Stomach (tissue), 19 donors: ENCODE measurements around the gene EFCAB11. TPM values are rescaled to one million over a fixed set of nuclear protein-coding genes. Genes with fewer than 3 reads are reported as not detected.
A peak's percentile ranks its signal among the peaks of the same experiment; 100 is the strongest.

ENCODE experiments used
- DNase-seq, 2 donors: peaks; one replicate each; pipeline versions ENCODE4 v3.0.0 to v3.0.0-alpha.2; 2013 to 2019
- H3K27ac ChIP-seq, 5 donors: fragments of 200-600 bp in 4 of 5; sonication (generic) in 4 of 5; one replicate each; pipeline ENCODE4 v1.5.1; 2013 to 2019; ENCODE audit warnings: mild to moderate bottlenecking in 1 of 5, moderate library complexity in 1 of 5
- H3K27me3 ChIP-seq, 3 donors: fragments of 200-600 bp; sonication (generic); one replicate each; pipeline ENCODE4 v1.5.1; 2017 to 2019; ENCODE audit warnings: mixed run types in 1 of 3
- H3K36me3 ChIP-seq, 4 donors: fragments of 200-600 bp; sonication (generic); 1 replicate in 3 of 4; 2 replicates in 1 of 4; pipeline ENCODE4 v1.5.1; 2016 to 2019
- H3K4me1 ChIP-seq, 4 donors: fragments of 200-600 bp; sonication (generic); one replicate each; pipeline ENCODE4 v1.5.1; 2016 to 2019
- H3K4me3 ChIP-seq, 4 donors: fragments of 200-600 bp; sonication (generic) in 3 of 4; one replicate each; pipeline ENCODE4 v1.5.1; 2016 to 2019; ENCODE audit warnings: mild to moderate bottlenecking in 1 of 4
- H3K9me3 ChIP-seq, 4 donors: fragments of 200-600 bp; sonication (generic); one replicate each; pipeline ENCODE4 v1.5.1; 2016 to 2019
- CTCF ChIP-seq, 7 experiments: fragments of 450-650 bp in 4 of 7; fragments of 200-600 bp in 3 of 7; sonication (generic) in 3 of 7; IDR thresholded peaks; one replicate each; pipeline ENCODE4 v1.5.1; 2016 to 2019; ENCODE audit warnings: antibody characterized with exemption in 7 of 7, control low read depth in 2 of 7, mild to moderate bottlenecking in 1 of 7
- EP300 ChIP-seq: sonication (generic); formaldehyde crosslinking; IDR thresholded peaks from one replicate; pipeline ENCODE4 v1.6.1; 2017; ENCODE audit warnings: antibody characterized with exemption
- POLR2A ChIP-seq, 4 donors: fragments of 450-650 bp; IDR thresholded peaks; one replicate each; pipeline ENCODE4 v1.6.1; 2016; ENCODE audit warnings: antibody characterized with exemption in 4 of 4, control low read depth in 2 of 4, mild to moderate bottlenecking in 1 of 4, moderate library complexity in 1 of 4
- POLR2AphosphoS5 ChIP-seq, 3 donors: sonication (generic); formaldehyde crosslinking; IDR thresholded peaks; one replicate each; pipeline ENCODE4 v1.6.1; 2016; ENCODE audit warnings: antibody characterized with exemption in 3 of 3
- WGBS, 5 donors: extraction: QIAGEN DNeasy Blood & Tissue Kit in 3 of 5; methylation state at CpG; one replicate each; pipeline versions ENCODE4 v1.1.5 to v1.1.7; 2013 to 2018; 5-methylcytosine and 5-hydroxymethylcytosine counted together
- intact Hi-C: fragments of 100-400 bp; cut with DNase I; formaldehyde crosslinking; loops from one replicate; pipeline ENCODE4 v1.15.1; 2023; ENCODE audit warnings: low total_unique reads
- long read RNA-seq, 10 donors: transcript quantifications; one replicate each; lab custom pipeline, GENCODE V29; 2026
- polyA plus RNA-seq, 3 donors: library from polyadenylated mRNA; stranded (reverse); fragments of 200-250 nt; gene quantifications; one replicate each; pipeline ENCODE4 v1.2.3, GENCODE V29; 2013
- total RNA-seq, 5 donors: library from RNA; depleted of rRNA; stranded (reverse); fragments of >200 nt; gene quantifications; one replicate each; pipeline versions ENCODE4 v1.1.0 to v1.2.3, GENCODE V29; 2014 to 2016
- donor health status: healthy with polysubstance abuse.
- donor health status: Bipolar disorder and iron deficiency.
- donor health status: healthy.

EFCAB11 gene, protein sequence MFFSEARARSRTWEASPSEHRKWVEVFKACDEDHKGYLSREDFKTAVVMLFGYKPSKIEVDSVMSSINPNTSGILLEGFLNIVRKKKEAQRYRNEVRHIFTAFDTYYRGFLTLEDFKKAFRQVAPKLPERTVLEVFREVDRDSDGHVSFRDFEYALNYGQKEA
- total RNA-seq (10 to 100 TPM in 3 of 5 donors, 1 to 10 TPM in 2; 9.6 to 20.4 (median 10.3) TPM), polyA plus RNA-seq (10 to 100 TPM in 1 of 3 donors, 1 to 10 TPM in 2; 4.5 to 10.5 (median 4.6) TPM)
- long read RNA-seq, donor 1, transcript EFCAB11-201 (6 exons, 3,095 nt), result major isoform, 6 of 6 reads
- long read RNA-seq, donor 1, partial matches to known transcripts, result 0 of 6 reads
- long read RNA-seq, donor 1, other reads (novel, unspliced or antisense), result 0 of 6 reads
- long read RNA-seq, donor 2, partial matches to known transcripts, result 0 of 3 reads
- long read RNA-seq, donor 2, other reads (novel, unspliced or antisense), result 0 of 3 reads
- long read RNA-seq, donor 3, partial matches to known transcripts, result 0 of 1 reads
- long read RNA-seq, donor 3, other reads (novel, unspliced or antisense), result 0 of 1 reads
- long read RNA-seq, donor 4, result 0 reads
- long read RNA-seq, donor 5, transcript EFCAB11-201 (6 exons, 3,095 nt), result major isoform, 5 of 5 reads
- long read RNA-seq, donor 5, partial matches to known transcripts, result 0 of 5 reads
- long read RNA-seq, donor 5, other reads (novel, unspliced or antisense), result 0 of 5 reads
- long read RNA-seq, donor 6, transcript EFCAB11-201 (6 exons, 3,095 nt), result major isoform, 9 of 15 reads
- long read RNA-seq, donor 6, partial matches to known transcripts, result 6 of 15 reads
- long read RNA-seq, donor 6, other reads (novel, unspliced or antisense), result 0 of 15 reads
- long read RNA-seq, donor 7, partial matches to known transcripts, result 0 of 5 reads
- long read RNA-seq, donor 7, other reads (novel, unspliced or antisense), result 0 of 5 reads
- long read RNA-seq, donor 8, partial matches to known transcripts, result 0 of 3 reads
- long read RNA-seq, donor 8, other reads (novel, unspliced or antisense), result 0 of 3 reads
- long read RNA-seq, donor 9, partial matches to known transcripts, result 0 of 4 reads
- long read RNA-seq, donor 9, other reads (novel, unspliced or antisense), result 0 of 4 reads
- long read RNA-seq, donor 10, partial matches to known transcripts, result 0 of 2 reads
- long read RNA-seq, donor 10, other reads (novel, unspliced or antisense), result 0 of 2 reads

DNA sequence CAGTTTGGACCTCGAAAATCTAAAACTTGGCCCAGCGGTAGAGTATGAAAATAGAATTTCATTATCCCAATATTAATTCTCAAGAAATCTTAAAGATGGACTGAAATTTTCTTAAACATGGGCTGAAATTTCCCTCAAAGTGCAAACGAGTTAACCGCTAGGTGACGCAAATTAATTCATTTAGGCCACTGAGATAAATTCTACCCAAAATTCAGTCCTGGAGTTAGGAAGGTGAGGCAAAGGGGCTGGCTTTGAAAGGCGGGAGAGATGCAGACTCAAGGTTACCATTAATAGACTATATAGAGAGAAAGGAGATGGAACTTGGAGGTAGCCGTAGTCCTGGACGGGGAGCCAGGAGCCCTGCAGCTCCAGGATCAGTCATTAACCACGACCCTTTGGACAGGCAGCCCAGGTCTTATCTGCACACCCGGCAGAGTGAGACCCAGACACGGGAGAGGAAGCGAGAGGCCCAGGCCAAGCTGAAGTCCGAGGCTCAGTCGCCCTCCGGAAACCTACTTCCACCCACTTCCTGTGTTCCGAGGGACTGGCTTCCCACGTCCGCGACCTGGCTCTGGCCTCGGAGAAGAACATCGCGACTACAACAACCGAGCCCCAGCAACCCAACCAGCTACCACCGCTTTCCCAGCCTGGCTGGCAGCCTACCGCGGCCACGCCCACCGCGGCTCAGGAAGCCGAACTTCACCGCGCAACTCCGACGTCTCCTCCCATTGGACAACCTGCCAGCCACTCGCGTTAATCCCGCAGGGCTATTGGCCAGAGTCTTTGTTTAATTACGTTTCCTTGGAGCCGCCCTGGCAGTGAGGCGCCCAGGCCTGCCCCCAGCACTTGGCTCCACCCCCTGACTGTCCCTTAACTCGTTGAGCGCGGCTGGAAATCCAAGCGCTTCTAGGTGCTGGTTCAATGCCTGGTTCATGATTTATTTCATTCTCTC lies at the start of gene EFCAB11:
Gene EFCAB11 (minus strand): TSS at position 661 of the 952 bp plus-strand sequence. CDS start 70 bp downstream, at position 591.
- peak; percentile 98 to 100 for DNase-seq
- peak within 1 kb of the TSS; percentile 85 to 96 (median 92) for H3K4me3 ChIP-seq
- H3K4me1 ChIP-seq, result peaks cover 8 to 39% (median 28%) of the 10 kb centered on the region in 4 donors
- H3K36me3 ChIP-seq, result peaks cover 0 to 22% (median 14%) of the 10 kb centered on the region in 4 donors
- 2 to 3% (median 2%) methylated on average over 43 to 44 of the region's 44 CpGs for WGBS, 5 donors
- no peaks in the 10 kb centered on the region for H3K9me3 ChIP-seq
- intact Hi-C loops, result no loop called here
- TF ChIP-seq CTCF (IDR thresholded peaks at IDR 0.05), result peak in 1 of 7 experiments; percentile 4
- no peak for TF ChIP-seq POLR2A (IDR thresholded peaks at IDR 0.05)
- no peak for TF ChIP-seq EP300
- TF ChIP-seq POLR2AphosphoS5 (IDR thresholded peaks at IDR 0.05), result peak; percentile 56 to 73 (median 63)
- peak within 1 kb of the TSS; percentile 80 to 98 (median 96) for H3K27ac ChIP-seq
- no peaks in the 10 kb centered on the region for H3K27me3 ChIP-seq

GRCh38 chr14:90003526-90004307 lies 49.2 kb upstream of the EFCAB11 start:
- Histone ChIP-seq H3K27me3 (no peaks in the 10 kb centered on the region), H3K27ac (no peak overlapping the region), H3K36me3 (peaks cover 7 to 62% (median 46%) of the 10 kb centered on the region in 4 donors), H3K9me3 (no peaks in the 10 kb centered on the region), H3K4me3 (no peak overlapping the region), H3K4me1 (no peaks in the 10 kb centered on the region)
- WGBS, 5 donors, result 85 to 88% (median 87%) methylated on average over 6 of the region's 6 CpGs
- no peak for TF ChIP-seq POLR2A (IDR thresholded peaks at IDR 0.05)
- DNase-seq, result no peak
- intact Hi-C loops, result no loop called here

- intact Hi-C loops, result no loop called here
- H3K4me3 ChIP-seq, result no peak overlapping the region
- H3K36me3 ChIP-seq, result peaks cover 0 to 75% (median 56%) of the 10 kb centered on the region in 4 donors
- H3K4me1 ChIP-seq, result no peaks in the 10 kb centered on the region
- H3K27me3 ChIP-seq, result no peaks in the 10 kb centered on the region
- no peak for DNase-seq
- no peaks in the 10 kb centered on the region for H3K9me3 ChIP-seq
- TF ChIP-seq EP300, result no peak
- TF ChIP-seq POLR2A (IDR thresholded peaks at IDR 0.05), result no peak
- TF ChIP-seq POLR2AphosphoS5 (IDR thresholded peaks at IDR 0.05), result no peak
- TF ChIP-seq CTCF (IDR thresholded peaks at IDR 0.05), result no peak
- H3K27ac ChIP-seq, result no peak overlapping the region
- 86 to 98% (median 94%) methylated on average over 2 of the region's 2 CpGs for WGBS, 5 donors
Observed at GRCh38 chr14:90000935-90001334, 46.4 kb upstream of the EFCAB11 start.
